Islet precursor cell (in vitro differentiated cells): ENCODE data around the gene WNK4.

Experiments
- DNase-seq: peaks from one replicate; pipeline ENCODE4 v3.0.0-alpha.2; 2018

WNK4 gene

GRCh38 chr17:42797067-42798007 lies 16.9 kb downstream of the WNK4 start:
- DNase-seq = no peak

- DNase-seq = no peak
Measured at GRCh38 chr17:42798011-42798382, 17.6 kb downstream of the WNK4 start.

GRCh38 chr17:42798383-42799380 lies 18.3 kb downstream of the WNK4 start, which contains the start of the genes CNTD1 and COA3:
TSS of gene CNTD1 (plus strand) at chr17:42798861. CDS start at chr17:42799068, 207 bp downstream.
TSS of gene COA3 (minus strand) at chr17:42798704. CDS start at chr17:42798681, 23 bp downstream.
- peak; percentile 96 for DNase-seq

GRCh38 chr17:42803074-42803883 lies 22.9 kb downstream of the WNK4 start:
- DNase-seq = no peak

GRCh38 chr17:42804918-42805367 lies 24.5 kb downstream of the WNK4 start:
- DNase-seq = peak; percentile 16

GRCh38 chr17:42806249-42806648 lies 25.8 kb downstream of the WNK4 start:
- DNase-seq = no peak

- DNase-seq = peak; percentile 19
Measured at GRCh38 chr17:42809250-42809649, 28.8 kb downstream of the WNK4 start.

- no peak for DNase-seq
Measured at GRCh38 chr17:42814633-42815399, 34.4 kb downstream of the WNK4 start.

- DNase-seq = no peak
Measured at GRCh38 chr17:42817866-42818265, 37.5 kb downstream of the WNK4 start.

GRCh38 chr17:42818379-42818778 lies 38.0 kb downstream of the WNK4 start:
- no peak for DNase-seq

GRCh38 chr17:42819939-42820535 lies 39.6 kb downstream of the WNK4 start:
- peak; percentile 89 for DNase-seq

GRCh38 chr17:42821176-42821575 lies 40.8 kb downstream of the WNK4 start:
- DNase-seq = no peak

- no peak for DNase-seq
Measured at GRCh38 chr17:42827472-42827871, 47.1 kb downstream of the WNK4 start.

- DNase-seq = no peak
Measured at GRCh38 chr17:42830971-42831370, 50.6 kb downstream of the WNK4 start.

GRCh38 chr17:42832213-42832933 lies 52.0 kb downstream of the WNK4 start:
- DNase-seq = no peak

- peak; percentile 97 for DNase-seq
Measured at GRCh38 chr17:42832934-42833766, 52.7 kb downstream of the WNK4 start, which contains the start of gene PSME3. TSS of gene PSME3 (plus strand) at chr17:42833397. CDS start at chr17:42833632, 235 bp downstream.

GRCh38 chr17:42833767-42834422 lies 53.5 kb downstream of the WNK4 start:
- DNase-seq = no peak

GRCh38 chr17:42835732-42836131 lies 55.3 kb downstream of the WNK4 start:
- DNase-seq = no peak
